HepG2 (cell line): ENCODE results near the gene TMEM131L. TPM values are rescaled to one million over a fixed set of nuclear protein-coding genes. Genes with fewer than 3 reads are reported as not detected.

Experiments used
- ATAC-seq: fragments of 200-7000 bp; cut with Tn5 transposase; 3 replicates; pipeline ENCODE4 v1.9.1; 2020; ENCODE audit warnings: mild to moderate bottlenecking, moderate library complexity
- BruUV-seq: library from RNA; stranded (reverse); fragments of 400-500 nt; replicated peaks from 2 replicates; lab custom pipeline; 2021; lab: Mats Ljungman, UMichigan
- CTCF ChIA-PET: fragments of 300-600 bp; formaldehyde crosslinking; extraction: SDS; loops from one replicate; lab custom pipeline; 2021; ENCODE audit warnings: low total read pairs, inconsistent platforms, low intra/inter-chr PET ratio; lab: Yijun Ruan, JAX
- POLR2A ChIA-PET: fragments of 350-600 bp; sonication (Branson Sonifier 250); formaldehyde crosslinking; loops from one replicate; lab custom pipeline; 2020; ENCODE audit warnings: antibody characterized with exemption, inconsistent platforms; lab: Yijun Ruan, JAX
- DNase-seq: peaks from one replicate; pipeline ENCODE4 v3.0.0-alpha.2; 2015; ENCODE audit warnings: low spot score
- FAIRE-seq: peaks from 3 replicates; lab custom pipeline; 2011; peaks lifted over from hg19 to GRCh38; lab: Jason Lieb, UNC
- H2AFZ ChIP-seq: one replicate; pipeline ENCODE4 v1.6.1; 2011; ENCODE audit warnings: low read length, inconsistent platforms
- H3K27ac ChIP-seq: fragments of 300-600 bp; 3 replicates; pipeline ENCODE4 v1.8.0; 2011; ENCODE audit warnings: mixed run types, mild to moderate bottlenecking, mixed read lengths, low read length, inconsistent platforms; ENCODE audit not compliant: insufficient read depth; ENCODE audit errors: extremely low read length
- H3K27me3 ChIP-seq, 2 experiments: fragments of 200-600 bp in 1 of 2; 2 replicates in 1 of 2; 3 replicates in 1 of 2; pipeline versions ENCODE4 v1.6.0 to v1.8.0; 2011; ENCODE audit warnings: low read length in 2 of 2, mild to moderate bottlenecking in 2 of 2, moderate library complexity in 2 of 2, inconsistent platforms in 1 of 2; ENCODE audit not compliant: insufficient read depth in 2 of 2, control insufficient read depth in 1 of 2
- H3K36me3 ChIP-seq, 2 experiments: fragments of 200-600 bp in 1 of 2; replicated peaks in 1 of 2; 2 replicates in 1 of 2; 3 replicates in 1 of 2; pipeline versions ENCODE4 v1.5.1 to v1.8.0; 2011; ENCODE audit warnings: low read length in 2 of 2, inconsistent platforms in 1 of 2; ENCODE audit not compliant: insufficient read depth in 2 of 2, control insufficient read depth in 1 of 2
- H3K4me1 ChIP-seq: 2 replicates; pipeline ENCODE4 v1.5.1; 2012; ENCODE audit warnings: low read length, inconsistent platforms; ENCODE audit not compliant: insufficient read depth
- H3K4me2 ChIP-seq: 2 replicates; pipeline ENCODE4 v1.6.0; 2011; ENCODE audit warnings: low read depth, low read length, inconsistent platforms
- H3K4me3 ChIP-seq, 3 experiments: fragments of 200-600 bp in 1 of 3; sonication (generic), shearing (Covaris generic) in 1 of 3; replicated peaks in 1 of 3; 2 replicates each; pipeline ENCODE4 v1.5.1; 2011 to 2016; ENCODE audit warnings: low read length in 3 of 3, inconsistent platforms in 2 of 3, low read depth in 2 of 3, mild to moderate bottlenecking in 2 of 3, control low read depth in 1 of 3, mixed read lengths in 1 of 3; ENCODE audit not compliant: insufficient read depth in 1 of 3
- H3K79me2 ChIP-seq: one replicate; pipeline ENCODE4 v1.6.1; 2011; ENCODE audit warnings: low read length, inconsistent platforms; ENCODE audit not compliant: insufficient read depth
- H3K9ac ChIP-seq: 2 replicates; pipeline ENCODE4 v1.6.0; 2011; ENCODE audit warnings: mild to moderate bottlenecking, low read depth, low read length, inconsistent platforms; ENCODE audit not compliant: insufficient read depth
- H3K9me3 ChIP-seq: 2 replicates; pipeline ENCODE4 v1.5.1; 2012; ENCODE audit warnings: mild to moderate bottlenecking, low read length
- H4K20me1 ChIP-seq: 2 replicates; pipeline ENCODE4 v1.6.0; 2011; ENCODE audit warnings: inconsistent platforms, mild to moderate bottlenecking, low read length, moderate library complexity; ENCODE audit not compliant: insufficient read depth
- MEF2D ChIP-seq: sonication (generic); formaldehyde crosslinking; IDR thresholded peaks from 2 replicates; pipeline ENCODE4 v1.5.1; 2020; ENCODE audit warnings: mild to moderate bottlenecking, missing genetic modification reagents
- NRL ChIP-seq: sonication (generic); formaldehyde crosslinking; IDR thresholded peaks from 2 replicates; pipeline ENCODE4 v1.5.0; 2020; ENCODE audit warnings: missing genetic modification reagents, mild to moderate bottlenecking, moderate library complexity, borderline replicate concordance
- POLR2A ChIP-seq, 2 experiments: IDR thresholded peaks; 2 replicates each; pipeline ENCODE4 v1.6.1; 2011; ENCODE audit warnings: low read depth in 2 of 2, low read length in 2 of 2, mild to moderate bottlenecking in 1 of 2, moderate library complexity in 1 of 2; ENCODE audit not compliant: insufficient read depth in 1 of 2
- SALL1 ChIP-seq: sonication (generic); formaldehyde crosslinking; IDR thresholded peaks from 2 replicates; pipeline ENCODE4 v1.8.0; 2022; ENCODE audit warnings: mild to moderate bottlenecking, missing genetic modification reagents
- ZBTB38 ChIP-seq: sonication (generic); formaldehyde crosslinking; IDR thresholded peaks from 2 replicates; pipeline ENCODE4 v1.5.1; 2020; ENCODE audit warnings: mild to moderate bottlenecking, missing genetic modification reagents
- ZFX ChIP-seq: sonication (generic); formaldehyde crosslinking; IDR thresholded peaks from 2 replicates; pipeline ENCODE4 v1.4.0; 2020; ENCODE audit warnings: mild to moderate bottlenecking, low read depth, missing genetic modification reagents, moderate library complexity
- ZNF136 ChIP-seq: sonication (generic); formaldehyde crosslinking; IDR thresholded peaks from 2 replicates; pipeline ENCODE4 v1.8.1; 2022; ENCODE audit warnings: low read depth, mild to moderate bottlenecking, moderate library complexity, missing genetic modification reagents
- ZNF264 ChIP-seq: sonication (generic); formaldehyde crosslinking; IDR thresholded peaks from 2 replicates; pipeline ENCODE4 v1.4.0; 2020; ENCODE audit warnings: missing genetic modification reagents
- ZNF546 ChIP-seq: sonication (generic); formaldehyde crosslinking; conservative IDR thresholded peaks from 2 replicates; pipeline ENCODE4 v1.8.1; 2023; ENCODE audit warnings: mild to moderate bottlenecking, missing genetic modification reagents
- WGBS: methylation state at CpG from one replicate; pipeline ENCODE4 v1.1.6; 2017; ENCODE audit warnings: low lambda C conversion rate; 5-methylcytosine and 5-hydroxymethylcytosine counted together
- in situ Hi-C: cut with HindIII; loops from 2 replicates; pipeline ENCODE4 v1.10.0; 2017; ENCODE audit warnings: low pct_unique_long_range_greater_than_20kb; ENCODE audit not compliant: extremely low pct_ligation_motif_present
- intact Hi-C: fragments of 100-400 bp; cut with micrococcal nuclease; formaldehyde crosslinking; loops from one replicate; pipeline ENCODE4 v1.10.0; 2022; ENCODE audit not compliant: unreplicated experiment
- polyA plus RNA-seq, 8 experiments: library from polyadenylated mRNA; depleted of rRNA in 3 of 8; stranded (reverse) in 7 of 8; unstranded in 1 of 8; fragments of >200 nt; fragmentation: Illumina TruSeq in 4 of 8; extraction: Trizol in 4 of 8; gene quantifications; 2 replicates each; pipeline versions ENCODE4 v1.2.1 to v1.2.3, GENCODE V29; 2011 to 2016; ENCODE audit warnings: low read depth in 4 of 8, missing spikeins in 1 of 8, mixed read lengths in 1 of 8; ENCODE audit not compliant: insufficient read depth in 1 of 8
- total RNA-seq, 5 experiments: library from RNA; depleted of rRNA; stranded (reverse); fragments of >200 nt; fragmentation: Illumina TruSeq; extraction: Trizol; gene quantifications; 2 replicates each; pipeline ENCODE4 v1.2.3, GENCODE V29; 2016; ENCODE audit warnings: low read depth in 1 of 5
- TF ChIP-seq, protein P1 (sequence below): sonication (generic); formaldehyde crosslinking; conservative IDR thresholded peaks from 2 replicates; pipeline ENCODE4 v1.8.1; 2023; ENCODE audit warnings: missing genetic modification reagents
- TF ChIP-seq, protein P2 (sequence below): sonication (generic); formaldehyde crosslinking; IDR thresholded peaks from 2 replicates; pipeline ENCODE4 v1.5.1; 2020; ENCODE audit warnings: mild to moderate bottlenecking, missing genetic modification reagents, moderate library complexity
- TF ChIP-seq, protein P3 (sequence below): sonication (generic); formaldehyde crosslinking; IDR thresholded peaks from 2 replicates; pipeline ENCODE4 v1.5.1; 2020; ENCODE audit warnings: missing genetic modification reagents, mild to moderate bottlenecking, borderline replicate concordance
- TF ChIP-seq, protein P4 (sequence below): sonication (generic); formaldehyde crosslinking; IDR thresholded peaks from 2 replicates; pipeline ENCODE4; 2020; ENCODE audit warnings: missing genetic modification reagents, mild to moderate bottlenecking, borderline replicate concordance

TMEM131L gene
- total and polyA plus RNA-seq, 2 of the 13 experiments (the other 11 are each of a cell fraction or from before 2014, with no cell fraction given) = 2.2 to 4.5 TPM

DNA sequence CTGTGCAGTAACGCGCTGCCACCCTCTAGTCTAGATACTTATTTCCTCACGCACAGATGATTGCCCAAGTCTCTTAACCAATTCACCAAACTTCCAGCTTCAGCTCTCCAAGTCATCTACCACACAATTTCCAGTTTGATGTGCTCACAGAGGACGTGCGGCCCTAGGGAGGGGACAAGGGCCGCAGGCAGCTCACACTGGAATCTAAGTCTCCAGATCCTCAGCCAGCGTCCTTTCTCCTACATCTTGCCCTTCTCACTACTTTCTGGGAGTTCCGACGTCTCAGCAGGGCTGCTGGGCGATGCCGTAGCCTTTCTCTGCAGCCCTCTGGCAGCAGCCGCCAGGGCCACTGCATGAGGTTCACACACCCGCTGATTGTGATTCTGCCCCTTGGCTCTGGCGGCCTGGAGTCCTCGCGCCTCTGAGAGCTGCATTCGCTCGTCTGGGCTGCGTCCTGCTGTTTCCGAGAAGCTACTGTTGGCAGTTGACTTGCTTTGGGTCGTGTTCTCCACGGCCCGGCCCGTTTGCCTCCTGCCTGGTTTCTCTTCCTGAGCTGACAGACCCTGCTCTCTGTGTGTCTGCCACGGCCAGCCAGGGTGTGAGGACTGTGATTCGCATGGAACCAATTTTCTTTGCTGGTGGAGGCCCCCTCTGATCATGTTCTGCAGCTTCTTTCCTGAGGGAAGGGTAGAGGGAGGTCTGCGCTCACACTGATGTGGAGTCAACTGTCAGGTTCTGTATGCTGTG, 14.1 kb upstream of the TMEM131L start:
- DNase-seq = no peak
- intact Hi-C loops = no loop called here
- no peak for FAIRE-seq
- Histone ChIP-seq H3K4me2 (peak overlapping the region; percentile 59), H2AFZ (no peak overlapping the region), H3K79me2 (no peaks in the 10 kb centered on the region), H3K27me3 (no peaks in the 10 kb centered on the region), H4K20me1 (no peaks in the 10 kb centered on the region), H3K36me3 (no peaks in the 10 kb centered on the region), H3K9ac (no peak overlapping the region), H3K27ac (no peak overlapping the region), H3K4me3 (peak overlapping the region in 1 of 3 experiments; percentile 41; a peak in 2 of 6 replicates), H3K4me1 (peaks cover 37% of the 10 kb centered on the region), H3K9me3 (no peaks in the 10 kb centered on the region)
- CTCF ChIA-PET = no interaction called here
- BruUV-seq = no TSS peak
- in situ Hi-C loops = no loop called here
- ATAC-seq = peak; percentile 86
- 43% methylated on average over 21 of the region's 27 CpGs for WGBS
- POLR2A ChIA-PET = interaction anchor here (2.9 kb wide), 1 partner anchor 14 kb away, joined by 13 read pairs; the partner anchor contains the start of gene TMEM131L
- TF ChIP-seq ZNF546 (CRISPR knock-in tag) = no peak
- no peak for TF ChIP-seq ZNF136 (CRISPR knock-in tag)
- TF ChIP-seq SALL1 = peak; percentile 30; the same call in 1 of the 2 replicates
- TF ChIP-seq, protein P1, sequence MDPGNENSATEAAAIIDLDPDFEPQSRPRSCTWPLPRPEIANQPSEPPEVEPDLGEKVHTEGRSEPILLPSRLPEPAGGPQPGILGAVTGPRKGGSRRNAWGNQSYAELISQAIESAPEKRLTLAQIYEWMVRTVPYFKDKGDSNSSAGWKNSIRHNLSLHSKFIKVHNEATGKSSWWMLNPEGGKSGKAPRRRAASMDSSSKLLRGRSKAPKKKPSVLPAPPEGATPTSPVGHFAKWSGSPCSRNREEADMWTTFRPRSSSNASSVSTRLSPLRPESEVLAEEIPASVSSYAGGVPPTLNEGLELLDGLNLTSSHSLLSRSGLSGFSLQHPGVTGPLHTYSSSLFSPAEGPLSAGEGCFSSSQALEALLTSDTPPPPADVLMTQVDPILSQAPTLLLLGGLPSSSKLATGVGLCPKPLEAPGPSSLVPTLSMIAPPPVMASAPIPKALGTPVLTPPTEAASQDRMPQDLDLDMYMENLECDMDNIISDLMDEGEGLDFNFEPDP = no peak
- 0 out of 2 replicates have a peak, but pooled peaks have one; percentile 15 for TF ChIP-seq NRL
- TF ChIP-seq POLR2A (IDR thresholded peaks at IDR 0.05; ENCODE audit: insufficient read depth in 1 of 2, low read depth in 2 of 2, low read length in 2 of 2) = peak in 1 of 2 experiments; percentile 24; a peak in 1 of 4 replicates
- TF ChIP-seq, protein P2, sequence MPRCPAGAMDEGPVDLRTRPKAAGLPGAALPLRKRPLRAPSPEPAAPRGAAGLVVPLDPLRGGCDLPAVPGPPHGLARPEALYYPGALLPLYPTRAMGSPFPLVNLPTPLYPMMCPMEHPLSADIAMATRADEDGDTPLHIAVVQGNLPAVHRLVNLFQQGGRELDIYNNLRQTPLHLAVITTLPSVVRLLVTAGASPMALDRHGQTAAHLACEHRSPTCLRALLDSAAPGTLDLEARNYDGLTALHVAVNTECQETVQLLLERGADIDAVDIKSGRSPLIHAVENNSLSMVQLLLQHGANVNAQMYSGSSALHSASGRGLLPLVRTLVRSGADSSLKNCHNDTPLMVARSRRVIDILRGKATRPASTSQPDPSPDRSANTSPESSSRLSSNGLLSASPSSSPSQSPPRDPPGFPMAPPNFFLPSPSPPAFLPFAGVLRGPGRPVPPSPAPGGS (CRISPR knock-in tag) = peak; percentile 61; the same call in 1 of the 2 replicates
- peak; percentile 58 for TF ChIP-seq ZBTB38 (CRISPR knock-in tag)
- no peak for TF ChIP-seq ZNF264 (CRISPR knock-in tag)
- TF ChIP-seq, protein P3, sequence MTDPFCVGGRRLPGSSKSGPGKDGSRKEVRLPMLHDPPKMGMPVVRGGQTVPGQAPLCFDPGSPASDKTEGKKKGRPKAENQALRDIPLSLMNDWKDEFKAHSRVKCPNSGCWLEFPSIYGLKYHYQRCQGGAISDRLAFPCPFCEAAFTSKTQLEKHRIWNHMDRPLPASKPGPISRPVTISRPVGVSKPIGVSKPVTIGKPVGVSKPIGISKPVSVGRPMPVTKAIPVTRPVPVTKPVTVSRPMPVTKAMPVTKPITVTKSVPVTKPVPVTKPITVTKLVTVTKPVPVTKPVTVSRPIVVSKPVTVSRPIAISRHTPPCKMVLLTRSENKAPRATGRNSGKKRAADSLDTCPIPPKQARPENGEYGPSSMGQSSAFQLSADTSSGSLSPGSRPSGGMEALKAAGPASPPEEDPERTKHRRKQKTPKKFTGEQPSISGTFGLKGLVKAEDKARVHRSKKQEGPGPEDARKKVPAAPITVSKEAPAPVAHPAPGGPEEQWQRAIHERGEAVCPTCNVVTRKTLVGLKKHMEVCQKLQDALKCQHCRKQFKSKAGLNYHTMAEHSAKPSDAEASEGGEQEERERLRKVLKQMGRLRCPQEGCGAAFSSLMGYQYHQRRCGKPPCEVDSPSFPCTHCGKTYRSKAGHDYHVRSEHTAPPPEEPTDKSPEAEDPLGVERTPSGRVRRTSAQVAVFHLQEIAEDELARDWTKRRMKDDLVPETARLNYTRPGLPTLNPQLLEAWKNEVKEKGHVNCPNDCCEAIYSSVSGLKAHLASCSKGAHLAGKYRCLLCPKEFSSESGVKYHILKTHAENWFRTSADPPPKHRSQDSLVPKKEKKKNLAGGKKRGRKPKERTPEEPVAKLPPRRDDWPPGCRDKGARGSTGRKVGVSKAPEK (CRISPR knock-in tag) = peak; percentile 40; the same call in 1 of the 2 replicates
- TF ChIP-seq ZFX (CRISPR knock-in tag) = 0 out of 2 replicates have a peak, but pooled peaks have one; percentile 16
- TF ChIP-seq, protein P4, sequence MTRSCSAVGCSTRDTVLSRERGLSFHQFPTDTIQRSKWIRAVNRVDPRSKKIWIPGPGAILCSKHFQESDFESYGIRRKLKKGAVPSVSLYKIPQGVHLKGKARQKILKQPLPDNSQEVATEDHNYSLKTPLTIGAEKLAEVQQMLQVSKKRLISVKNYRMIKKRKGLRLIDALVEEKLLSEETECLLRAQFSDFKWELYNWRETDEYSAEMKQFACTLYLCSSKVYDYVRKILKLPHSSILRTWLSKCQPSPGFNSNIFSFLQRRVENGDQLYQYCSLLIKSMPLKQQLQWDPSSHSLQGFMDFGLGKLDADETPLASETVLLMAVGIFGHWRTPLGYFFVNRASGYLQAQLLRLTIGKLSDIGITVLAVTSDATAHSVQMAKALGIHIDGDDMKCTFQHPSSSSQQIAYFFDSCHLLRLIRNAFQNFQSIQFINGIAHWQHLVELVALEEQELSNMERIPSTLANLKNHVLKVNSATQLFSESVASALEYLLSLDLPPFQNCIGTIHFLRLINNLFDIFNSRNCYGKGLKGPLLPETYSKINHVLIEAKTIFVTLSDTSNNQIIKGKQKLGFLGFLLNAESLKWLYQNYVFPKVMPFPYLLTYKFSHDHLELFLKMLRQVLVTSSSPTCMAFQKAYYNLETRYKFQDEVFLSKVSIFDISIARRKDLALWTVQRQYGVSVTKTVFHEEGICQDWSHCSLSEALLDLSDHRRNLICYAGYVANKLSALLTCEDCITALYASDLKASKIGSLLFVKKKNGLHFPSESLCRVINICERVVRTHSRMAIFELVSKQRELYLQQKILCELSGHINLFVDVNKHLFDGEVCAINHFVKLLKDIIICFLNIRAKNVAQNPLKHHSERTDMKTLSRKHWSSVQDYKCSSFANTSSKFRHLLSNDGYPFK (CRISPR knock-in tag) = peak; percentile 27; the same call in 1 of the 2 replicates
- 0 out of 2 replicates have a peak, but pooled peaks have one; percentile 17 for TF ChIP-seq MEF2D (CRISPR knock-in tag)
